ENCODE measurements around the gene ACOT8. TPM values are rescaled to one million over a fixed set of nuclear protein-coding genes. Genes with fewer than 3 reads are reported as not detected.

The ACOT8 gene
- total RNA-seq, 3 donors from 2014 or later (not counting 1 experiment from before 2014, with no cell fraction given), result 30.5 to 35.4 (median 31.7) TPM

DNA sequence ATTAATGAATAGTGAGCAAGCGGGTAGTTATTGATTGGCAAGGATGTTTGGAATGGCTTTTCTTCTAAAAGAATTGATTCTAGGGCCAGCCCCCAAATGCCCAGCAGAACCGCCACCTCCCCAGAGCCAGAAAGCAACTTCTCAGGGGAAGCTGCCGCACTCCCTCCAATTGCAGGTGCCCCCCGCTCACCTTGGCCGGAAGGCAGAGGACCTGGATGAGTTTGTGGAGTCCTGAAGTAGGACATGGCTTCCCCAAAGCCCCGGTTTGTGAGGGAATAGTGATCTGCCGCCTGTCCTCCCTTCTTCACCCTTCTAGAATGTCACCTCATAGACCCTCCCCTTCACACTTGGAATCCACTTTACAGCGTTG is 30.1 kb upstream of the ACOT8 start, which contains the start of gene SPATA25:
SPATA25 (minus strand) TSS at position 277 of the 370 bp plus-strand sequence; CDS start at position 245, 32 bp downstream.
- H3K4me1 ChIP-seq (ENCODE audit: control insufficient read depth, insufficient read depth, low read length), result peaks cover 22% of the 10 kb centered on the region
- no peak within 1 kb of the TSS for H3K4me3 Mint-ChIP-seq
- no peak within 1 kb of the TSS for H3K4me3 ChIP-seq (ENCODE audit: low read length)
- DNase-seq (no peak), ATAC-seq (no peak)
- no peak for TF ChIP-seq CTCF (IDR thresholded peaks at IDR 0.05)
- H3K27me3 ChIP-seq (ENCODE audit: control insufficient read depth, insufficient read depth, low read length), result no peaks in the 10 kb centered on the region
- no peaks in the 10 kb centered on the region for H3K9me3 Mint-ChIP-seq
- H3K27ac Mint-ChIP-seq, result no peak within 1 kb of the TSS
- no peaks in the 10 kb centered on the region for H3K36me3 Mint-ChIP-seq
- H3K9me3 ChIP-seq (ENCODE audit: control insufficient read depth, insufficient read depth, low read length), result no peaks in the 10 kb centered on the region
- H3K4me1 Mint-ChIP-seq, result peaks cover 8 to 21% of the 10 kb centered on the region in 2 donors
- H3K27me3 Mint-ChIP-seq (ENCODE audit: low read depth in 2 of 2), result no peaks in the 10 kb centered on the region
- no peaks in the 10 kb centered on the region for H3K36me3 ChIP-seq (ENCODE audit: control insufficient read depth, insufficient read depth, low read length)
- no peak within 1 kb of the TSS for H3K27ac ChIP-seq (ENCODE audit: low read length)
- intact Hi-C loops (cut with micrococcal nuclease), result no loop called here
- 98% methylated on average over 8 of the region's 8 CpGs for WGBS (ENCODE audit: insufficient coverage)

DNA sequence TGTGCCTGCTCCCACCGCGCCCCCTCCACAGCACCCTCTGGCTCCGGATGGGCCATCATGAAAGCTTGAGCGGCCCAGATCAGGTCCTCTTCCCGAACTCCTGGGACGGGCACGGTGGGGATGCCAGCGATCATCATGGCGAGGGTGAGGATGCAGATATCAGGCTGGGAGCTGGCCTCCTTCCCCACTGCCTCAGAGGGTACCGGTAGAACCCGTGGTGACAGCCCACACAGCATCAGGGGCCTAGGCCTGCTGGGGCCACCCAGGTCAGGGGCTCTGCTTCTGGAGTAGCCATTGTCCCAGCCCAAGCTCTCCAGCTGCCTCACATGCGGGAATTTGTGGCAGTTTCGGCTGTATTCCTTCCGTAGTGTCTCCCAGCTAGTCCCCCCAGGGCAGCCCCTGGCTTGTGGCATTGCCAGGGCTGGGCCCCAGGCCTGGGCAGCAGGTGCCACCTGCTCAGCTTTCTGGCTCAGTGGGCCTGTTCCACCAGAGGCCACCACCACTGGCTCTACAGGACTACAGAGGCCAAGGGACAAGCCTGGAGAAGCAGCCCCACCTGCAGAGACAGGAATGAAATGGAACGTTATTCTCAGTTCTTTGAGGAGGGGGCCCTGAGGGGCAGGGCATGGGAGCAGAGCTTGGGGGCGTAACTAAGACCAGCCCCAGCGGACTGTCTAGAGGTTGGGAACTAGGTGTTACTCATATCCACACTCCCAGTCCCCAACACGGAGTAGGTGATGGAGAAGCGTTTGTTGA is 29.6 kb upstream of the ACOT8 start:
- WGBS (ENCODE audit: insufficient coverage), result 96% methylated on average over 17 of the region's 19 CpGs
- peaks cover 16% of the 10 kb centered on the region for H3K4me1 ChIP-seq (ENCODE audit: control insufficient read depth, insufficient read depth, low read length)
- Mint-ChIP-seq H3K4me1 (peaks cover 12 to 20% of the 10 kb centered on the region in 2 donors), H3K4me3 (no peak overlapping the region), H3K36me3 (no peaks in the 10 kb centered on the region), H3K9me3 (no peaks in the 10 kb centered on the region), H3K27ac (no peak overlapping the region), H3K27me3 (ENCODE audit: low read depth in 2 of 2) (no peaks in the 10 kb centered on the region)
- no peaks in the 10 kb centered on the region for H3K27me3 ChIP-seq (ENCODE audit: control insufficient read depth, insufficient read depth, low read length)
- H3K4me3 ChIP-seq (ENCODE audit: low read length), result no peak overlapping the region
- H3K27ac ChIP-seq (ENCODE audit: low read length), result no peak overlapping the region
- no peaks in the 10 kb centered on the region for H3K36me3 ChIP-seq (ENCODE audit: control insufficient read depth, insufficient read depth, low read length)
- no peaks in the 10 kb centered on the region for H3K9me3 ChIP-seq (ENCODE audit: control insufficient read depth, insufficient read depth, low read length)
- no peak for TF ChIP-seq CTCF (IDR thresholded peaks at IDR 0.05)
- ATAC-seq (no peak), DNase-seq (no peak)
- intact Hi-C loops (cut with micrococcal nuclease), result no loop called here

- no peak overlapping the region for H3K4me3 Mint-ChIP-seq
- intact Hi-C loops (cut with micrococcal nuclease), result no loop called here
- no peak overlapping the region for H3K27ac ChIP-seq (ENCODE audit: low read length)
- H3K4me1 ChIP-seq (ENCODE audit: control insufficient read depth, insufficient read depth, low read length), result peaks cover 12% of the 10 kb centered on the region
- 95% methylated on average over 9 of the region's 9 CpGs for WGBS (ENCODE audit: insufficient coverage)
- no peaks in the 10 kb centered on the region for H3K9me3 ChIP-seq (ENCODE audit: control insufficient read depth, insufficient read depth, low read length)
- no peak overlapping the region for H3K4me3 ChIP-seq (ENCODE audit: low read length)
- DNase-seq (no peak), ATAC-seq (no peak)
- peaks cover 0 to 4% of the 10 kb centered on the region in 2 donors for H3K27me3 Mint-ChIP-seq (ENCODE audit: low read depth in 2 of 2)
- TF ChIP-seq CTCF (IDR thresholded peaks at IDR 0.05), result no peak
- H3K9me3 Mint-ChIP-seq, result no peaks in the 10 kb centered on the region
- H3K36me3 Mint-ChIP-seq, result no peaks in the 10 kb centered on the region
- no peaks in the 10 kb centered on the region for H3K27me3 ChIP-seq (ENCODE audit: control insufficient read depth, insufficient read depth, low read length)
- H3K27ac Mint-ChIP-seq, result no peak overlapping the region
- peaks cover 5% of the 10 kb centered on the region for H3K36me3 ChIP-seq (ENCODE audit: control insufficient read depth, insufficient read depth, low read length)
- peaks cover 18% of the 10 kb centered on the region in 2 donors for H3K4me1 Mint-ChIP-seq
These were observed 25.9 kb upstream of the ACOT8 start for GRCh38 chr20:45883100-45883469.

Measured in natural killer cell (primary cell).